Activated CD4-positive, alpha-beta T cell treated with anti-CD3 and anti-CD28 coated beads, Interleukin-2, amount 10 ng/mL, durations not matched to agents 24 days and 14 days (primary cell): Measurements from ENCODE around the gene AHSG. TPM values are rescaled to one million over a fixed set of nuclear protein-coding genes. Genes with fewer than 3 reads are reported as not detected.
"Not testable (repeated sequence)": the region's sequence is repeated elsewhere in the genome, so short reads cannot be mapped to it uniquely, and the experiment has no call there.

ENCODE experiments used
- DNase-seq: peaks from one replicate; pipeline ENCODE4 v3.0.0; 2022
- H3K27ac Mint-ChIP-seq: one replicate; pipeline ENCODE4 v1.8.0; 2022; ENCODE audit warnings: mild to moderate bottlenecking, mixed read lengths
- H3K27me3 Mint-ChIP-seq: one replicate; pipeline ENCODE4 v1.8.0; 2022; ENCODE audit warnings: mixed read lengths
- H3K36me3 Mint-ChIP-seq: one replicate; pipeline ENCODE4 v1.8.0; 2022; ENCODE audit warnings: low read depth, mild to moderate bottlenecking, mixed read lengths
- H3K4me1 Mint-ChIP-seq: one replicate; pipeline ENCODE4 v1.8.0; 2021; ENCODE audit warnings: mixed read lengths
- H3K4me3 Mint-ChIP-seq: one replicate; pipeline ENCODE4 v1.8.0; 2022; ENCODE audit warnings: mild to moderate bottlenecking, moderate library complexity, mixed read lengths
- H3K9me3 Mint-ChIP-seq: one replicate; pipeline ENCODE4 v1.8.0; 2021; ENCODE audit warnings: mixed read lengths
- intact Hi-C: fragments of 100-400 bp; cut with micrococcal nuclease; formaldehyde crosslinking; loops from one replicate; pipeline ENCODE4 v1.15.1; 2023
- total RNA-seq: library from RNA; stranded (reverse); gene quantifications from 2 replicates; pipeline ENCODE4 v1.2.3, GENCODE V29; 2022

Gene AHSG, protein sequence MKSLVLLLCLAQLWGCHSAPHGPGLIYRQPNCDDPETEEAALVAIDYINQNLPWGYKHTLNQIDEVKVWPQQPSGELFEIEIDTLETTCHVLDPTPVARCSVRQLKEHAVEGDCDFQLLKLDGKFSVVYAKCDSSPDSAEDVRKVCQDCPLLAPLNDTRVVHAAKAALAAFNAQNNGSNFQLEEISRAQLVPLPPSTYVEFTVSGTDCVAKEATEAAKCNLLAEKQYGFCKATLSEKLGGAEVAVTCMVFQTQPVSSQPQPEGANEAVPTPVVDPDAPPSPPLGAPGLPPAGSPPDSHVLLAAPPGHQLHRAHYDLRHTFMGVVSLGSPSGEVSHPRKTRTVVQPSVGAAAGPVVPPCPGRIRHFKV
- not detected in 2 replicates for total RNA-seq

DNA sequence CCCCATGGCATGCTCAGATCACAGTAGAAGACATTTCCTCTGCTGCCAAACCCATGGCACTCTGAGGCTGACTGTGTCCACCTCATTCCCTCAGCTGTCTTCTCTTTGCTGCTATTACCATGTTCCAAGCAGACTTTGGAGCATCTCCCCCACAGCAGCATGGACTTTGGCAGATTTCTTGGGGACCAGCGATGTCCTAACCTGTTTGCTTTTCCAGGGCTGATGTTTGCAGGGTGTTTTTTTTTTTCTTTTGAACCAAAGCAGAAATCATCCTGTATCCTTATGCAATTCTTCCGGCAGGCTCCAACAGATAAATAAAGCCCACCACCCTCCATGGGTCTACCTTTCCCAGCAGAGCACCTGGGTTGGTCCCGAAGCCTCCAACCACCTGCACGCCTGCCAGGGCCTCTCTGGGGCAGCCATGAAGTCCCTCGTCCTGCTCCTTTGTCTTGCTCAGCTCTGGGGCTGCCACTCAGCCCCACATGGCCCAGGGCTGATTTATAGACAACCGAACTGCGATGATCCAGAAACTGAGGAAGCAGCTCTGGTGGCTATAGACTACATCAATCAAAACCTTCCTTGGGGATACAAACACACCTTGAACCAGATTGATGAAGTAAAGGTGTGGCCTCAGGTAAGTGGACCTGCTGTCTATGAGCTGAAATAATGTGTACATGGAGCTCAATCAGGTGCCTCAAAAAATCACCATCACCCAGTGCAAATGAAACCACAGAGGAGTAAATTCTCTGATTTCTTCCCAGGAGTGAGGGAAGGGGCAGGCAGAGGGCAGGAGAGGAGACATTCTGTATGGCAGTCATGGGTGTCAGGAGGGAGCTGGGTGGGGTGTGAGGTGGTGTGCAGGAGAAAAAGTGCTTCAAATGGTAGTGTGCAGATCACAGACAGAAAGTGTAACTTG is at the start of gene AHSG:
AHSG (plus strand) TSS at position 340 of the 916 bp plus-strand sequence; CDS start at position 422, 82 bp downstream.
- Mint-ChIP-seq H3K4me1 (peaks cover 17% of the 10 kb centered on the region), H3K9me3 (no peaks in the 10 kb centered on the region), H3K27ac (no peak within 1 kb of the TSS), H3K36me3 (no peaks in the 10 kb centered on the region), H3K4me3 (no peak within 1 kb of the TSS), H3K27me3 (peaks cover 18% of the 10 kb centered on the region)
- intact Hi-C loops: loop anchor here (10.0 kb wide), 1 partner anchor 172 kb away; the partner anchor contains the start of gene EIF4A2
- DNase-seq: no peak

DNA sequence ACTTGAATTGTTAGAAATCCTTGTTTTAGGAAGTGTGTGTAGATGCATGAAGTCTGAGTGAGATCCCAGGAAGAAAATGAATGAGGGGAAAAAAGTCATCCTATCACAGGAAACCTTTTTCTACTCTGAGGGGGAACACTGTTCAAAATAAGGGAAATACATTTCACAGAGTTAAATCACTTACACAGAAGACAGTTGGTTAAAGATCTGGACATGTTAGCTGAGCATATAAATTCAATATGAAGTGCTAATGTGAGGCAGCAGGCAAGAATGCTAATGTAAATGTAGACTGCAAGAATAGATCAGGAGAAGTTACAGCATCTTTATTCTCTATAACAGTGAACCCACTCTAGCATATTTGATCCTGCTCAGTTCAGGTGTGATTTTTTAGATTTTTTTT is 48.3 kb upstream of the AHSG start:
- no peaks in the 10 kb centered on the region for H3K9me3 Mint-ChIP-seq
- intact Hi-C loops: no loop called here
- DNase-seq: no peak
- H3K27ac Mint-ChIP-seq: no peak overlapping the region
- peaks cover 36% of the 10 kb centered on the region for H3K4me1 Mint-ChIP-seq
- no peak overlapping the region for H3K4me3 Mint-ChIP-seq
- H3K27me3 Mint-ChIP-seq: no peaks in the 10 kb centered on the region
- peaks cover 33% of the 10 kb centered on the region for H3K36me3 Mint-ChIP-seq

GRCh38 chr3:186566772-186567071 is 46.1 kb upstream of the AHSG start:
- Mint-ChIP-seq H3K36me3 (peaks cover 31% of the 10 kb centered on the region), H3K27ac (peak overlapping the region; percentile 89), H3K9me3 (no peaks in the 10 kb centered on the region), H3K27me3 (no peaks in the 10 kb centered on the region), H3K4me1 (peaks cover 44% of the 10 kb centered on the region), H3K4me3 (peak overlapping the region; percentile 97)
- intact Hi-C loops: loop anchor here (2.0 to 5.0 kb wide), 2 partner anchors 32 to 366 kb away; partner anchors contain the start of gene ST6GAL1
- DNase-seq: no peak

DNA sequence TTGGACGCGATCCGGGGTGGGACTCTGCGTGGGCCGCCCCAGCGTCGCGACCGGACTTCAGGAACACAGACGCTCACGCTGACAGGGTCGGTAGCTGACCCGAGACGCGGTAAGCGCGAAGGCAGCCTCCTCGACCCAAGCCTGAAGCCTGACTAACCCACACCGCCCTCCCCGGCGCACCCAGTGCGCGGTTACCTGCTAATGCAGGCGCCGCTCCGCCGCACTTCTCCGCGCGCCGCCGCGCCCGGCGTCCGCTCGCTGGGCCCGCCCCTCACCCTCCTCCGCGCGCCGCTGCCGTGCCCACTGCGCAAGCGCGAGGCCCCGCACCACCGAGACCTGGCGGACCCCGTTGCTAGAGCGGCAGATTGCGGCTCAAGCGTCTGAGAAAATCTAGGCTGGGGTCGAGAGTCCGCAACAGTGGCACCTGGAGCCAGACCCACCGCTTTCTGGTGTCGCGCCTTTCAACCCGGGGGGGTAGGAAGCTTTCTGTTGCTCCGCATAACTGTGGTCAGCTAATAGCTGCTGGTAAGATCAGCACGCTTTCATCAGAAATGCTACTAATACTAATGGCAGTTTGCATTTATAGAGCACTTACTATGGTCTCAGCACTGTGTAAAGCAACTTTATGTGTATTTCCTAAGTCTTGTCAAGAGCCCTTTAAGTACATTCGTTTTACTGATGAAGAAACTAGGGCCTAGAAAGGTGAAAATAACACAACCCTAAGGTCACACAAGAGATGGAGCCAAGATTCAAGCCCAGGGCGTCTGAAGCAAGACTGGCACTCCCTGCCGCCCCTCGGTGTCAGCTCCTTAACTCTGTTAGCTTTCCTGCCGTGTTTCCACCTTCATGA is 45.6 kb upstream of the AHSG start, which contains the start of gene TBCCD1:
TBCCD1 (minus strand) TSS at position 268 of the 850 bp plus-strand sequence. CDS start 3,010 bp downstream, outside the sequence.
- H3K27ac Mint-ChIP-seq: peak within 1 kb of the TSS; percentile 89
- H3K4me1 Mint-ChIP-seq: peaks cover 48% of the 10 kb centered on the region
- peak; percentile 99 for DNase-seq
- intact Hi-C loops: loop anchor here (2.0 to 5.0 kb wide), 2 partner anchors 32 to 365 kb away; partner anchors contain the start of gene ST6GAL1
- H3K27me3 Mint-ChIP-seq: no peaks in the 10 kb centered on the region
- no peaks in the 10 kb centered on the region for H3K9me3 Mint-ChIP-seq
- peak within 1 kb of the TSS; percentile 97 for H3K4me3 Mint-ChIP-seq
- peaks cover 31% of the 10 kb centered on the region for H3K36me3 Mint-ChIP-seq

GRCh38 chr3:186569361-186569760 is 43.5 kb upstream of the AHSG start:
- Mint-ChIP-seq H3K4me1 (peaks cover 45% of the 10 kb centered on the region), H3K36me3 (peaks cover 35% of the 10 kb centered on the region), H3K27ac (peak overlapping the region; percentile 99), H3K4me3 (peak overlapping the region; percentile 90)
- not testable (repeated sequence) for H3K27me3 Mint-ChIP-seq, H3K9me3 Mint-ChIP-seq
- DNase-seq: peak; percentile 55
- intact Hi-C loops: loop anchor here (5.0 kb wide), 1 partner anchor 363 kb away; the partner anchor contains the start of gene ST6GAL1

DNA sequence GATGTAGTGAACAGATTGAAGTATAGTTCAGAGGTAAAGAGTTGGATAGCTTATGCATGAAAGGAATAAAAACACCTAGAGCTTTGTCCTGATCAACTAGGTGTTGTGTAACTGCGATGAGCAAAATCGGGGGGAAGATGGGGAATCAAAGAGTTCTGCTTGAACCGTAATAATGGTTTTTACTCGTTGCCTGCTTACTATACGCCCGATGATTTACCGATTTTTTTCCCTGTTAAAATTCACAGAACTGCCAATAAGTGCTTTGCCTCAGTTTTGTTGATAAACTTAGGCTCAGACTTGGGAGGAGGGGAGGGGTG is 43.1 kb upstream of the AHSG start:
- no peaks in the 10 kb centered on the region for H3K9me3 Mint-ChIP-seq
- intact Hi-C loops: loop anchor here (1.0 to 5.0 kb wide), 7 partner anchors 47 to 631 kb away; partner anchors contain the start of genes EIF4A2, ETV5, RFC4 and ST6GAL1
- H3K27ac Mint-ChIP-seq: peak overlapping the region; percentile 99
- no peaks in the 10 kb centered on the region for H3K27me3 Mint-ChIP-seq
- peak overlapping the region; percentile 90 for H3K4me3 Mint-ChIP-seq
- no peak for DNase-seq
- peaks cover 35% of the 10 kb centered on the region for H3K36me3 Mint-ChIP-seq
- H3K4me1 Mint-ChIP-seq: peaks cover 45% of the 10 kb centered on the region

- Mint-ChIP-seq H3K4me1 (peaks cover 47% of the 10 kb centered on the region), H3K36me3 (peaks cover 37% of the 10 kb centered on the region), H3K4me3 (peak within 1 kb of the TSS; percentile 90), H3K27ac (peak within 1 kb of the TSS; percentile 99), H3K27me3 (no peaks in the 10 kb centered on the region), H3K9me3 (no peaks in the 10 kb centered on the region)
- intact Hi-C loops: loop anchor here (1.0 to 5.0 kb wide), 6 partner anchors 46 to 632 kb away; partner anchors contain the start of genes EIF4A2, ETV5, RFC4 and TRA2B
- DNase-seq: peak; percentile 99
These were observed 42.5 kb upstream of the AHSG start, which contains the start of gene DNAJB11 for GRCh38 chr3:186570096-186570940. Gene DNAJB11 (plus strand): TSS chr3:186570720. CDS start chr3:186570898, 178 bp downstream.

DNA sequence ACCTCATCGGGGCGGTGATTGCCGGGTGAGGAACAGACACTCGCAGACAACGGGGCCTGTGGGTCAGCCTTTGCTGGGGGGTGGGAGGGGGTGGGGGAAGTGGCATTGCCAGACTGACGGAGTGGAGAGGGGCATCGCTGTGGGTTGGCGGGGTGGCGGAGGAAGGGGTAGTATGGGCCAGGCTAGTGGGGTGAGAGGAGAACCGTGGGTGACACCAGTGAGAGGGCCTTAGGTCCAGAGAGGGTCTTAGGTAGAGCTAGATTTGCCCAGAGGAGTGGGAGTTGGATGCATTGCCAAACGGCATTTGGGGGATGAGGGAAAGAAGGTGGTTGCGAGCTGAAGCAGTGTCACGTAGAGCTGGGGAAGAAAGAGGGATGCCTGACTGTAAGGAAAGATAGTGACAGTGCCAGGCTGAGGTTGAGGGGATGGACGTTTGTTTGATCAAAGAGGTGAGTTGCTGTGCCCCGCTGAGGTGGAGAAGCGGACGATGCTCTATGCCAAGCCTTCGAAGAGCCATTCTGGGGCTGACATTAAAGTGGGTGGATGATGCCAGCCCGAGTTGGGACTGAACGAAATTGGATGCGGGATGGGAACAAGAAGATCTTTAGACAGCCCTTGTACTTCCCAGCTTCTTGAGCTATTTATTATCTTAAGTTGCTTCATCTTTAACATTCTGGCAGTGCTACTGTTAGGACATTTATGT is 41.8 kb upstream of the AHSG start:
- Mint-ChIP-seq H3K4me1 (peaks cover 46% of the 10 kb centered on the region), H3K4me3 (peak overlapping the region; percentile 90), H3K9me3 (no peaks in the 10 kb centered on the region), H3K36me3 (peaks cover 45% of the 10 kb centered on the region), H3K27me3 (no peaks in the 10 kb centered on the region), H3K27ac (peak overlapping the region; percentile 99)
- DNase-seq: no peak
- intact Hi-C loops: loop anchor here (1.0 to 5.0 kb wide), 6 partner anchors 46 to 633 kb away; partner anchors contain the start of genes EIF4A2, ETV5, RFC4 and TRA2B

DNA sequence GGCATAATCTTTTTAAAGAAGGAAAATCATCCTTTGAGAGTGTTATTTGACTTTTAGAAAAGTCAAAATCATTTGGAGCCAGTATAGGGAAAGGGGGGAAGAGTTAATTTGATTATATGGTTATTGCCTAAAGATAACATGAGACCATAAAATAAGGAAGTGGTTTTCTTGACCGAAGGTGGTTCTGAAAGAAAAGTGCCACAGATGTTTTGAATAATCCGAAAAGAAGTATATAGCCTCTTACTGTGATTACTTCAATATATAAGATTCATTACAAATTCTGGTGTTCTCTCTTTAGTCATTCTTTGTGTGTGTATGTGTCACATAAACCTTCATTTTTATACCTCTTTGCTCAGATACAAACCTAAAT is 41.2 kb upstream of the AHSG start:
- peaks cover 41% of the 10 kb centered on the region for H3K4me1 Mint-ChIP-seq
- H3K9me3 Mint-ChIP-seq: no peaks in the 10 kb centered on the region

DNA sequence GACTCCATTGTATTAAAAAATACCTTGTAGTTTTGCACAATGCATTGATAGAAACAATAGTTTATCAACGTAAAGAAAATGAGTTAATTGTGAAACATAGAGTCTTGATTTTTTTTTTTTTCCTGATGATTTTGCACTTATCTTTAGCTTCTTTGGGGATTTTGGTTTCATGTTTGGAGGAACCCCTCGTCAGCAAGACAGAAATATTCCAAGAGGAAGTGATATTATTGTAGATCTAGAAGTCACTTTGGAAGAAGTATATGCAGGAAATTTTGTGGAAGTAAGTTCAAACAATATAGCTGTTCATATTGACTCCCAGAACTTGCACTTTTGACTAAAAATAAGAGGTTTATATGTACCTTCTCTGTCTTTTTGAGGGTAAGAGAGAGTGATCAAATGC is 35.3 kb upstream of the AHSG start:
- Mint-ChIP-seq H3K4me1 (peaks cover 10% of the 10 kb centered on the region), H3K9me3 (no peaks in the 10 kb centered on the region), H3K36me3 (peaks cover 66% of the 10 kb centered on the region), H3K27me3 (no peaks in the 10 kb centered on the region), H3K4me3 (no peak overlapping the region), H3K27ac (no peak overlapping the region)
- no peak for DNase-seq
- intact Hi-C loops: no loop called here

More for the DNA sequence above, 41.2 kb upstream of the AHSG start:
- DNase-seq: no peak
- Mint-ChIP-seq H3K4me3 (peak overlapping the region; percentile 90), H3K27me3 (no peaks in the 10 kb centered on the region), H3K27ac (peak overlapping the region; percentile 99), H3K36me3 (peaks cover 45% of the 10 kb centered on the region)
- intact Hi-C loops: loop anchor here (2.0 to 5.0 kb wide), 3 partner anchors 45 to 256 kb away; partner anchors contain the start of gene RFC4

GRCh38 chr3:186580785-186581184 is 32.1 kb upstream of the AHSG start:
- no peaks in the 10 kb centered on the region for H3K27me3 Mint-ChIP-seq

DNA sequence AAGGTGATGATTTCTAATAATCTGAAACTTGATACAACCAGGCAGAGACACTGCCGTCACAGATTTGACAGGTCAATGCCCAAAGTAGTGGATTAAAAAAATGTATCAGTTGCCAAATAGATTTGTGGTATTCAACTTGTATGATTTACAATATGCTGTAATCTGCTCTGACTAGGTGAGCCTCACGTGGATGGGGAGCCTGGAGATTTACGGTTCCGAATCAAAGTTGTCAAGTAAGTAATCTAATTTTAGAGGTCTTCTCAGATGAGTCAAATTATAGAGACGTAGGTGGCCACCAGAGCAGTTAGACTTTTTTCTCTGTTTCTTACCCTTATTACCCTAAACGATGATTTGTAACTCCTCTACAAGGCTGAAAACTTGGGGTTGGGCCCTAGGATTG is 30.3 kb upstream of the AHSG start:
- Mint-ChIP-seq H3K27ac (no peak overlapping the region), H3K4me1 (peaks cover 2% of the 10 kb centered on the region), H3K36me3 (peaks cover 68% of the 10 kb centered on the region), H3K4me3 (no peak overlapping the region), H3K27me3 (no peaks in the 10 kb centered on the region), H3K9me3 (no peaks in the 10 kb centered on the region)
- no peak for DNase-seq
- intact Hi-C loops: no loop called here

More at GRCh38 chr3:186580785-186581184, 32.1 kb upstream of the AHSG start:
- Mint-ChIP-seq H3K4me1 (peaks cover 2% of the 10 kb centered on the region), H3K36me3 (peaks cover 74% of the 10 kb centered on the region), H3K9me3 (no peaks in the 10 kb centered on the region), H3K4me3 (no peak overlapping the region), H3K27ac (no peak overlapping the region)
- intact Hi-C loops: no loop called here
- no peak for DNase-seq
